Measurements from ENCODE around the gene TBC1D22A.
"Not testable (repeated sequence)": the region's sequence is repeated elsewhere in the genome, so short reads cannot be mapped to it uniquely, and the experiment has no call there.

Gene TBC1D22A

DNA sequence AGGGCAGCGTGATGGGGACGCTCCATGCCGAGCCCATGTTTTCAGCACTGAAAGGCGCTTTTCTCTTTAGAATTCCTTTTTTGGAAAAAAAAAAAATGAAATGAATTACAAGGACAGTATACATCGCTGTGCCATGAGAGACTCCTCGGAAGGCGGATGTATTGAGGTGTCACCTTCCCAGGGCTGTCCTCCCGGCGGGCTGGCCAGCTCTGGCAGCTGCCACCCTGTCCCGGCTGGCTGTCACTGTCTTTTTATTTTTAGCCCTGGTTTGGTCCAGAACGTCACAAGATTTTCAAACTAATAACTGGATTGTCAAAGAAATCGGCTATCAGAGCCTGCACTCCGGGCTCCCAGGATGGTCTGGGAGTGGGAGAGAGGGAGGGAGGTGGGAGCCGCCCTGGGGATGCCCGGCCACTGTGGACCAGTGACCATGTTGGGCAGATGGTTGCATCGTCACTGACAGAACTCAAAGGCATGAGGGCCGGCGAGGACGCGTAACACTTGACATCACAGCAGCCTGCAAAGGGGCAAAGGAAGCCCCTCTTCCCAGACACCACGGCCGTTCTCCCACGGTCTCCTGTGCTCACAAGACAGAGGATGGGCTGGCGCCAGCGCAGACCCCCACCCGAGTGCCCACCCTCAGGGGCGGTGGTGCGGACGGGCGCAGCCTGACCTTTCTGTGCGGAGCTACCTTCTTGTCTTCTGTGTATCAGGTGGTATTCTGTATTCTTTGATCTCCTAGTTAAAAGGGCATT is 392.9 kb downstream of the TBC1D22A start:
- no peak for DNase-seq (ENCODE audit: low read depth in 2 of 2)

DNA sequence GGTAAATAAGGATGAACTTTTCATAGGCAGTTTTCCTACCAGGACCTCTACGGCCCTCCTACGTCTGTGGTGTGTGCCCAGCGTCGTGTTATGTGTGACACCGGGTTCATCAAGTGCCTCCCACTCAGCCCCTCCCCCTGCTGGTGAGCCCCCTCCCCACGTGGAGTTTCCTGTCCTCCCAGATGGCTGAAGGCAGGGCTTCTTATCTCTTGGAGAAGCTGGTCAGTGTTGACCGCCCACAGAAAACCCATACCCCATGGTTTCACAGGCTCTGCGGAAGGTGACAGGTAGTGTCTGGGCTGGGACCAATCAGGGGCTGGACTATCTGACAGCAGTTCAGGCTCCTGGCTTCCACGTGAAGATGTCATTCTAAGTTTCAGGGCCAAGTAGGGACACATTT is 393.5 kb downstream of the TBC1D22A start:
- DNase-seq (ENCODE audit: low read depth in 2 of 2), result no peak

DNA sequence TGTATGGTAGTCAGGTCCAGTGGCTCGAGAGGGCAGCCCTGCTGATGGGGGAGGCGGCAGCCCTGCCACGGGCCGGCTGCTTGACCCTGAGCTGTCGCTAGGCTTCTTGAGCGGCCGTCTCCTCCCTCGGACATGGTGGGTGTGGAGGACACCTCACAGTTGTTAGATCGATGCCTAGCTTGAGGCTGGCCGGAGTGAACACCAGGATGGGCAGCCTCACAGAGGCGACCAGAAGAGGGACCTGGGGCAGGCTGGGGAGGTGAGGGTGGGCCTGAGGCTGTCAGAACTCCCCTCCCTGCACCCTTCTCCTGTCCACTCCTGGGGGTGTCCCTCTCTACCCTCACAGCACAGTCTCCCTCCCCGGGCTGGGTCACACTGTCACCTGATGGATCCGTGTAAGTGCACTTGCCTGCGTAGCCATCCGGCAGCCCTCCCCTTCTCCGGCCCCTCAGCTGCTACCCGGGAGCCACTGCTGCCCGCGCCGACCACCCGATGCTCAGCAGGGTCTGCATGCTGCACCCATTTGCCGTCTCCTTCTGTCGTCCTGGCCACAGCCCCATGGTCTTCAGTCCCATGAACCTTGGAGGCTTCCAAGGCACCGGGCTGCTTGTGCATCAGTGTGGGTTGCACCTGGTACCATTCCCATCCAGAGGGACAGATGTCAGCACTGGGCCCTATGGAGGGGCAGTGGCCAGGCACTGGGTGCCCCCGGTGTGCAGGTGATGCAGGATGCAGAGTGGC is 394.1 kb downstream of the TBC1D22A start:
- no peak for DNase-seq (ENCODE audit: low read depth in 2 of 2)

DNA sequence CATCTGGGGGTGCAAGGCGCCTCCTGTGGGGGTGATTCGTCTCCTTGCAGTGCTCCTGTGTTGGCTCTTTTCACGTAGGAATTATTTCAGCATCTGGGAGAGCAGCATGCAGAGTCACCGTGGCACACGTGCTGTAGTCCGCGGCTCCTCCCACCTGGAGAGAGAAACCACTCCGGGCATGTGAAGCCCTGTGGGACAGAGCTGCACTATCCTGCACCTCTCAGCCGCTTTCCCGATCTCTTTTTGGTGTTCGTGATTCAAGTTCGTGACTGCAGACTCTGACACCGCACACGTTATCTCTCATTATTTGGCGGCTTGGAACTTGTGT is 394.6 kb downstream of the TBC1D22A start:
- no peak for DNase-seq (ENCODE audit: low read depth in 2 of 2)

DNA sequence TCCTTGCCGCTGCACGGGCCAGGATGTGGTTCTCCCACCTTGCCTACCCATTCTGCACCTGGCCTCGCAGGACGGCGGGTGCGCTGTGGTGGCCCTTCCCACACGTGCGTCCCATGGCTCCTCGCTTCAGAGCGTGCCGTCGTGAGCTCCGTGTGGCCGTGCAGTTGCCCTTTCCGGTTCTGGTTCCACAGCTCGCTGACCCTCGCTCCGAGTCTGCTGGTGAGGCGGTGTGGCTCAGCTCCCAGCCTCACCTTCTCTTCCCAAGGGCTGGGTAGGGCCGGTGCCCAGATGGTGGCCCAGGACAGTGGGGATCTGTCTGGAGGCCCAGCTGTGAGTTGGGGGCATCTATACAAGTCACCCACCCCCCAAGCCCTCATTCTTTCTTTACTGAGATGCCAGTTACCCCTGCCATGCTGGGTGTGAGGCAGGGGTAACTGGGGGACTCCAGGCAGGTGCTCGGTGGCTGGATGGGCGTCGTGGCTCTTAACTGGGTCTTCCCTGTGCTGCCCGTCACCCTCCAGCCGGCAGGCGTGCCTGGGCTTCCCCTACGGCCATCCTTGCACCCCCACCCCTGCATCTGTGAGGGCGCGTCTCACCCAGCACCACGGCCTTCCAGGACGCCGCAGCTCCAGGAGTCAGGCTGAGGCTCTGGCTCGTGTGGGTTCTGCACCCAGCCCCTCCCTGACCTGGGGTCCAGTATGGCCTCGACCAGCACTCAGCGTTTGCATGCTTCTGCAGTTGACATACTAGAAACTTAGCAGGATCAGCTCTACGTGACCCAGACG is 395.2 kb downstream of the TBC1D22A start:
- DNase-seq (ENCODE audit: low read depth in 2 of 2), result no peak

DNA sequence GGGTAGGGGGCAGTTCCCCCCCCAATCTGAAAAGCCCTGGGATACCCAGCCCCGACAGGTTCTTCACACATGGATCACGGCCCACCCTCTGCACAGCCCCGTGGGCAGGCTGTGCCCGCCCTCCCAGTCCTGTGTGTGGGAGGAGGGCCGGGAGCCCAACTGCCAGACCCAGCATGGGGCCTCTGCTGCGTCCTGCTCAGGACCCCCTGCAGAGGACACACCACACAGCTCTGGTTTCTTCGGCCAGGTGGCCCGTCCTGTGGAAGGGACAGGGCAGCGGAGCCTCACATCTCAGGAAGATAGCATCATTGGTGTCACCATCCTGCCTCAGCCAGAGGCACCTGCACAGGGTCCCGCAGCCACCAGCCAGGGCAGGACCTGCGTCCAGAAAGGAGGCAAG is 396.0 kb downstream of the TBC1D22A start:
- no peak for DNase-seq (ENCODE audit: low read depth in 2 of 2)

DNA sequence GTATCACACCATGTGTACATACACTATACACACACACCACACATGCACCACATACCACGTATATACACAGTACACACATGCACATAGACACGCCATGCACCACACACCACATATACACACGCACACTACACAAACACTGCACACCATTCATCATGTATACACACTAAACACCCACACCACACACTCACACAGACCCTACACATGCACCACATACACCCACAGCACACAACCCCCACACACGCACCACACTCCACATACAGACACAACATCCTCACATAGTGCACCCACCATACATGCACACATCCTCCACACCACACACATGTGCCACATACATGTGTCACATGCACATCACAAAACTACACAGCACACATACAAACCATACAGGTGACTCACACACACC is 397.1 kb downstream of the TBC1D22A start:
- DNase-seq (ENCODE audit: low read depth in 2 of 2), result no peak

DNA sequence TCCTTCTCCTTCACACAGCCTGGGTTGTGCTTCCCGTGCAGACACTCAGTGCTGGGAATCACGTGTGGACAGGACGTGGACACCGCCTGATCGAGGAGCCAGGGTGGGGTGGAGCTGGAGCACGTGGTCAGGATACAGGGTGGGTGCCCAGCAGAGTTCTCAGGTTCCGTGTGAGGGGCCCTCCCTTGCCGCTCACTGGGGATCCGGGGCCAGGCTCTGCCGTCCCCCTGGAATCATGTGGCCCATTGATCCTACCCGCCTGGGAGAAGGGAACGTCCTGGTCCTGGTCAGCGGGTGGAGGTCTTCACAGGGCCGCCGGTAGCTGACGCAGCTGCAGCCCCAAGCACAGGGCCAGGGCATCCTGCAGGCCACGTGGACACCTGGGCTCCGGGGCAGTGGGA is 397.7 kb downstream of the TBC1D22A start:
- DNase-seq (ENCODE audit: low read depth in 2 of 2), result no peak

DNA sequence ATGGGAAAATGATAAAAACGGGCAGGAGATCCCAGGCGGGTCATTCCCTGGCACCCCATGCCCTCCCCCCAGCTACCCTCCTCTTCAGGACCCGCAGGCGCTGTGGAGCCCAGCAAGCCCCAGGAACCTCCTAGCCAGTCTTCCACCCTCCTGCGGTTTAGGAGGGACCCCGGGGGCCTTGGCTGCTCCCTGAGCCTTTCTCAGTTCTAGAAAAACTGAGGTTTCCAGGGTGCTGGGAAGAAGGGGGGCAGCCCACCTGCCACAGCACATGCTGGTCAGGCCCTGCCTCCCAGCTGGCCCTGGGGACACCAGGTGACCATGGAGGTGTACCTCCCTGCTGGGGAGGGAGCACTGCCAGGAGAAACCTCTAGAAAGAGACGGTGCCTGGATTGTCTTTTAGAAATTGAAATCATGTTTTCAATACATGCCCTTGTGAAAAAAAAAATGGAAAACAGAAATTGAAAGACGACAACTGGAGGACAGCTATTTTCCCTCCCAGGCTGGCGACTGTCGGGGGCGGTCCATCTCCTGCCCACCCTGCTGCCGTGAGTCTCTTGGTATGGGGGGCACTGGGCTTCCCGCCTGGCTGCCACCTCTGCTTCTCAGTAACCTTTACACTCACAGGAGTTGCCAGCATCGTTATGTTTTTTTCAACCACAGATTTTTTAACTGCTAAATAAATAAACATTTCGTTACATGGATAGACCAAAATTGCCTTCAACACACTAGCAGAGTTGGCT is 398.5 kb downstream of the TBC1D22A start:
- no peak for DNase-seq (ENCODE audit: low read depth in 2 of 2)

DNA sequence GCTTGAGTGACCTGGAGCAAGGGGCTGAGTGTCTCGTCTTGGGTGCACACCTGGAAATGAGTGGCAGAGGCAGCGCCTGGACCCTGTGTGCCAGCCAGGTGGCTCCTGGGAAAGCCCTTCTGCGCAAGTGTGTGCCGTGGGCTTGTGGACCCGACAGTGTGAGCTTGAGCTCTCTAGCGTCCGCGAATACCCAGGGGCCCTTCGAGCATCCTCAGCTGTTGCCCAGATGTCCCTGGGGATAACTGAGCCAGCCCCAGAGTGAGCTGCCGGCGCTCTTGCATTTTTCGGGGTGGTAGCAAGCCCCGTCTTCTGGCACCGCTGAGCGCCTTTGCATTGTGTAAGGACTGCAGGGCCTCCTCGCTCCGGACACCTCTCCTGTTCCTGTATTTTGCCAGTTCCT is 399.2 kb downstream of the TBC1D22A start:
- DNase-seq (ENCODE audit: low read depth in 2 of 2), result no peak

DNA sequence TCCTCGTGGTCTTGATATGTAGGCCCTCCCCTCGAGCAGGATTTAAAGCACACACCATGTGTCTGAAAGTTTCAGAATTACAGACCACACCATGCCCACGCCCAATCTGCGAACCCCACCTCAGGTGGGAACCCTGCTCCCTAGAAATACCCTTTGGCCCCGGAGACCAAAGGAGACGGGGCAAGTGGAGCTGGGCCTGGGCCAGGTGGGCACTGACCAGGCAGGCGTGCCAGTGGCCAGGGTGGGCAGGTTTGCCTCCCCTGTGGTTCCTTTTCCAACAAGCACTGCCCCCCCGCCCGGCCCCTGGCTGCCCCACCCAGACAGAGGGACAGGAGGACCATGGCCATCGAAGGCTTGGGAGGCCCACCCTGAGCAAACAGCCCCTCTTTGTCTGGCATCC is 400.4 kb downstream of the TBC1D22A start:
- no peak for DNase-seq (ENCODE audit: low read depth in 2 of 2)

DNA sequence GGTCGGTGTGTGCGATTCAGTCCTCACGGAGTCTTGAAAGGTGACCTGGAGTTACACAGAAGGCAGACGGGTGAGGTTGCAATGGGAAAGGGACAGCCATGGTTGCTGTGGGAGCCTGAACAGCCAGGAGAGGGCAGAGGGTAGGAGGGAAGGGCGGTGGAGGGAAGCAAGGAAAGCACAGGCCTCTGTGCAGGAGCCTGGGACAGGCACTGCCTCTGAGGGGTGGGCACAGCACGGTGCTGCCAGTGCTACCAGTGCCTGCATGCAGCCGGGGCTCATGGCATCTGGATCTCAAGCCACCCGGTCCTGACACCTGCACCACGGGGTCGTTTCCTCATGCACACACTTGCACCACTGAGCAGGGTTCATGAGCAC is 401.0 kb downstream of the TBC1D22A start:
- no peak for DNase-seq (ENCODE audit: low read depth in 2 of 2)

DNA sequence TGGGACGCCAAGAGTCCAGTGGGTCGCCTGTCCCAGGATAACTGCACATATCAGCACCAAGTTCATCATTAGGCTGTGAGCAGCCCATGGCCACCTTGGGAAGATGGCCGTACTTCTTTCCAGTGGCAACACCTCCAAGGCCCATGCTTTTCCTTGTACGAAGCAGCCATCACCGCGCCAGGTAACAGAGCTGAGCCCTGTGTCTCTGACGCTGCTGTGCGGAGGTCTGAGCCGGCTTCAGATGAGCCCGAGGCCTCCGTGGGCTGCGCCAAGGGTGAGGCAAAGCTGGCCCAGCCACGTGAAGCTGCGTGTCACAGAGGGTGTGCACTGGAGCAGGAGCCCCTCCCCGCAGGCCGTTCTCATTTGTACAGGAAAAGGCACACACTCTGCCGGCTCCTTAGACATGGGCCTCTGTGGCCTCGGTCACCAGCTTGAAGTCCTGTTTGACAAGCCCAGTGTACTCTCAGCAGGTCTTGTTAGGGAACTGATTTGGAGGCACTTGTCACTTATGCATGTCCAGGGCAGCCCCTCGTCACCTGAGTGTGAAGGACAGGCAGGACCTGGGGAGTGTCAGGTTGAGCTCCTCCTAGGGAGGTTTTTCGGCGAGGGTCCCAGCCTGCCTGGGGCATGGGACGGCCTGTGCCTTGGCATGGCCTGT is 401.5 kb downstream of the TBC1D22A start:
- no peak for DNase-seq (ENCODE audit: low read depth in 2 of 2)

DNA sequence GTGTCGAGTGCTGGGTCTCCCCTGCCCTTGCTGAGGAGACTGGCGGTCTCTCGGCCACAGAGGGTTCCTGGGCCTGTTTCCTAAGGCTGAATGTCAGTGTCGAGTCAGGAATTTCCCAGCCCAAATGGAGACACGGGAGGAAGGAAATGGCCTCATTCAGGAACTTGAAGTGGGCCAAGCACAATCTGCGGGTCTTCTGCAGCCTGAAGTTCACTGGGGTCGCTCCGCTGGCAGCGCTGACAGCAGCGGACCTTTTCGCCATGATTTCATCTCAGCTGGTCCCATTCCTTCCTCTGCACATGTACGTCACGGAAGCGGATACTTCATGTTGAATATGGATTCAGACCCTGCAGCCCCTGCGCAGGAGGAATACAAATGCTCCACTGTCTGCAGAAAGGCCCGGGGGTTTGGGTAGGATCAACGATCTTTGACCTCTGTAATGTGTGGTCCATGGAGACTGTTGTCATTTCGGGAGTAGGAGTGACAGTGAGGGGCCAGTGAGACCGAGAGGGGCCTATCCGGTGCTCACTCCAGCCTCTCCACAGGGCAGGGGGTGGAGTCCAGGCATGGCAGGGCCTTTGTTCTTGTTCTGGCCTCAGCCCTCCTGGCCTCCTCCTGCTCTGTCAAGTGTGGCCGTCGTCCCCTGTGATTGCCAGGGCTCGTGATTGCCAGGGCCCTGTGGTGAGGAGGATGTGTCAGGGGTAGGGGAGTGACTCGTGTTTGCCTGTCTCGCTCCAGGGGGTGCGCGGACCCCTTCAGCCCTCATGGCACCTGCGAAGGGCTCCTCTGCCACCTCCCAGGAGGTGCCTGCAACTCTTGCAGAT is 402.3 kb downstream of the TBC1D22A start:
- no peak for DNase-seq (ENCODE audit: low read depth in 2 of 2)

DNA sequence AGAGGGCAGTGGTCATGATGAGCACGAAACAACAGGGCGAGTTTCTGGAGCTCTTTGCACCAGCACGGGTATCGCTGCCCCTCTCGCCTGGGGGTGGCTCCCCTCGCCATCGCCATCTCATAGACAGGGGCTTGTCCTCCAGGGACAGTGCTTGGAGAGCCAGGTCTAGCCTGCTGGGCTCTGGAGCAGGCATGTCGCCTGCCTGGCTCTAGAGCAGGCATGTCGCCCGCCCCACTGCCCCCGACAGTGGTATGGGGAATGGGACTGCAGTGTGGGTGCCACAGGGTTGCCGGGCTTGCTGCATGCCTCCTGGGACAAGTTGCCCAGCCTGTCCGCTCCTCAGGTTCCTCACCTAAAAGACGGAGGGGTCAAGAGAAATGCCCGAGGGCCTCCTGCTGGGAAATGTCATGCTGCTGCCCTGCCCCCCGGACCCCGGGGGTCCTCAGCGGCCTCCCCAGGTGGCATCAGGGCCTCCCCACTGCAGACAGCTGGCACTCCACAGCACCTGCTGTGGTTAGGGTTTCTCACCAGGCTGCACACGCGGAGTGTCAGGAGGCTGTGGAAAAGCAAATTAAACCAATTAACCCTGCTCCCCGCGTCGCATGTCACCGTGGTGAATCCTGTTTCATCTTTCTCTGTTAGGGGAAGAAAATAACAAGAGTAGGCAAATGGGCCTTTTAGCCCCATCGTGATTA is 403.0 kb downstream of the TBC1D22A start:
- DNase-seq (ENCODE audit: low read depth in 2 of 2), result no peak

DNA sequence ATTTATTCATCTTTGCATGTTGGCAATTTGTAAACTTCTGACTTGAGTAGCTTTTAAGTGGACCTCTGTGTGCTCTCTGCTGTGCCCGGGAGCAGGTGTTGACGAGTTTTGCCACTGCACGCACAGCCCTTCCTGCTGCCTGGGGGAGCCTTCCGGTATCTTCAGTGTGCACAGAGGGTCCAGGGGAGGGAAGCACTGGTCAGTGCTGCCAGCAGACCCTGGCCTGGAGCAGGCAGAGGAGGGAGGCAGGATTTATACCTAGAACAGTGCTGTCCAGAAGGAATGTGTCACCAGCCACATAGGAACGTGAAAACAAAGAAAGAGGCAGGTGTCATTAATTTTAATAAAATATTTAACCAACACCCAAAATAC is 403.6 kb downstream of the TBC1D22A start:
- DNase-seq (ENCODE audit: low read depth in 2 of 2), result no peak

DNA sequence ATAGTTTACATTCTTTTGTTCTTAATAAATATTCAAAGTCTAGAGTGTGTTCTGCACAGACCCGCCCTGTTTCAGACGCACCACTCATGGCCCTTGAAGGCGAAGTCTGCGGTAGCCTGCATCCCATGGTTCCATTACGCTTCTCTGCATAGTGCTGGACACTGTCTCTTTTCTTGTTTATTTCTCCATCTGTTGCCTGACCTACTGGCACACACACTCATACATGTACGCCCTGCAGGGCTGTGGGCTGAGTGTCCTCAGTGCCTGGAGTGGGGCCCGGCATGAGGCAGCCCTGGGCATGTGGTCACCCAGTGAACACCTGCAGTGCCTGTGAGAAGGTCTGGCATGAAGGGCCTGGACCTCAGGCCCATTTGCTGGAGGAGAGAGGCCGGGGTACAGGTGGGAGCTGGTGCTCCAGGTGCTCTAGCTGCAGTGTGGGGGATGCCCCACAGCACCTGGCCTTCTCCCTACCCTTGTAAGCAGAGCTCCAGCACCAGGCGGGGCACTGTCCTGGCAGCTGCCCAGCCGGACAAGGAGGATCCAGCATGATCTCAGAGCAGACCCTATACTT is 404.1 kb downstream of the TBC1D22A start:
- DNase-seq (ENCODE audit: low read depth in 2 of 2), result no peak

DNA sequence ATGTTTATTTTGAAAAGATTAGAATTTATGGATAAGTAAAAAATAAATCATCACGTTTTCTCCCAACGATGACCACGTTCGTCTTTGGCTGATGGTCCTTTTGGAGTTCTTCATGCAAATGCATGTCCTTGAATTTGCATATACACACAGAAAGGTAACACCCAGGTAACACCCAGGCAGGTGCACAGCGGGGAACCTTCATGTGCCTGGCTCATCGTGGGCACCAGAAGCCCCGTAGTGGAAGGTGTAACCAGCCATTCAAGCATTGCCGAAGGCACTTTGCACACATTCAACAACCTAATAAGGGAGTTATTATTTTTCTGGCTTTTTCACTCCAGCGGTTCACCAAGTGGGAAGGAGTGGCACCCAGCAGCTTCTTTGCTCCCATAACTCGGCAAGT is 404.6 kb downstream of the TBC1D22A start:
- no peak for DNase-seq (ENCODE audit: low read depth in 2 of 2)

DNA sequence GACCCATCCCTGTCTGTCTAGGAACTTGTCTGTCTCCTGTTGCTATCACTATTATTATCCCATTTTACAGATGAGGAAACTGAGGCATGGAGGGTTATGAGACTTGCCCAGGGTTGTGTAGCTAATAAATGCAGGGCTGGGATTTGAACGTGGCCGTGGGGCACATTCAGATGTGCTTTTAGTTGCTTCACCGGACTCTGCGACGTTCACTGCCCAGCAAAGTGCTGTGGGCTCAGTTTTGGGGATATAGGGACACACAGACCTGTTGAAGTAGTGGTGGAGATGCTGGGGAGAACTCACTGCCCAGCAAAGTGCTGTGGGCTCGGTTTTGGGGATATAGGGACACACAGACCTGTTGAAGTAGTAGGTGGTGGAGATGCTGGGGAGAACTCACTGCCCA is 405.5 kb downstream of the TBC1D22A start:
- DNase-seq (ENCODE audit: low read depth in 2 of 2), result not testable (repeated sequence)

DNA sequence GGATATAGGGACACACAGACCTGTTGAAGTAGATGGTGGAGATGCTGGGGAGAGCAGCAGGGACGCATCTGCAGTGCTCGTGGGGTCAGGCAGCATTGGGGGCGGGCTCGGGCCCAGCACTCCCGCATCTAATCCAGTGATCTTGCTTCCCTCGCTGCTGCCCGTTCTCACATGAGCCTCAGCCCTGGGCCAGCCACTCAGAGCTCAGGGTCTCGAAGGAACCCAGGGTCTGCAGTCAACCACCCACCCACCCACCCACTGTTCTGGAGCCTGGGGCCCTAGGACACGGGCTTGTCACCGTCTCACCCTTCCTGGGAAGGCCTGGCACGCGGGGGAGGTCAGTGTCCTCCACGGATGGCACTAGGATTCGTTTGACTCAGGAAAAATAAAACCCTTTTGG is 406.0 kb downstream of the TBC1D22A start:
- DNase-seq (ENCODE audit: low read depth in 2 of 2), result no peak

Data from stimulated activated CD4-positive, alpha-beta T cell treated with anti-CD3 and anti-CD28 coated beads, Interleukin-12 subunit alpha, Interleukin-12 subunit beta, amount 100 ng/mL, for 24 hours (primary cell).